Breast epithelium (tissue), 3 donors: Measurements from ENCODE around the gene URM1.

ENCODE experiments used
- POLR2A ChIP-seq: fragments of 450-650 bp; IDR thresholded peaks from one replicate; pipeline ENCODE4 v1.6.1; 2016; ENCODE audit warnings: antibody characterized with exemption, mild to moderate bottlenecking, moderate library complexity
- POLR2AphosphoS5 ChIP-seq, 3 donors: sonication (generic); formaldehyde crosslinking; IDR thresholded peaks; one replicate each; pipeline ENCODE4 v1.6.1; 2017; ENCODE audit warnings: antibody characterized with exemption in 3 of 3
- TF ChIP-seq, protein P1 (sequence below), 3 donors: fragments of 450-650 bp; IDR thresholded peaks; one replicate each; pipeline ENCODE4 v1.5.1; 2016 to 2017; ENCODE audit warnings: antibody characterized with exemption in 3 of 3, mild to moderate bottlenecking in 3 of 3, moderate library complexity in 3 of 3

DNA sequence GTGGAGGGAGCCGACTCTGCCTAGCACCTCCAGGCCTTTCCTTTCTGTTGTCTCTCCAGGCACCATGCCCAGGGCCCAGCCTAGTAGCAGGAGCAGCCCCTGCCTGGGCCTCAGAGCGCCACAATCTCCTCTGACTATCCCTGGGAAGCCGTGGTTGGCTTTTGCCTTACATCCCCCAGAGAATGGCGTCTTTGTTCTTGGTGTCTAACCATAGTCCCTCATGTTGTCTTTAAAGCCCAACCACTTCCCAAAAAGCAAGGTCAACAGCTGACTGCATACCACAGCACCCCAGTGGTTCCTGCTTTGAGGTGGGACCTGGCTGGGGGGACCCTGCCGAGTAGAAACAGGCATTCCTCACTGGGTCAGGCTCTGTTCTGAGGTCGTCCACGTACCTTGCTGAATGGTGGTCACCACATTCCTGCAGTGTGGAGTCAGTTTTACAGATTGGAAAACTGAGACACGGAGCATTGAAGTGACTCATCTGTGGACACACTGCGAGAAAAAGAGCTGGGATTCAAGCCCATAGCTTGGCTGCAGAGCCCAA, 35.7 kb downstream of the URM1 start:
- no peak for TF ChIP-seq POLR2AphosphoS5 (IDR thresholded peaks at IDR 0.05)
- TF ChIP-seq POLR2A = no peak
- TF ChIP-seq, protein P1, sequence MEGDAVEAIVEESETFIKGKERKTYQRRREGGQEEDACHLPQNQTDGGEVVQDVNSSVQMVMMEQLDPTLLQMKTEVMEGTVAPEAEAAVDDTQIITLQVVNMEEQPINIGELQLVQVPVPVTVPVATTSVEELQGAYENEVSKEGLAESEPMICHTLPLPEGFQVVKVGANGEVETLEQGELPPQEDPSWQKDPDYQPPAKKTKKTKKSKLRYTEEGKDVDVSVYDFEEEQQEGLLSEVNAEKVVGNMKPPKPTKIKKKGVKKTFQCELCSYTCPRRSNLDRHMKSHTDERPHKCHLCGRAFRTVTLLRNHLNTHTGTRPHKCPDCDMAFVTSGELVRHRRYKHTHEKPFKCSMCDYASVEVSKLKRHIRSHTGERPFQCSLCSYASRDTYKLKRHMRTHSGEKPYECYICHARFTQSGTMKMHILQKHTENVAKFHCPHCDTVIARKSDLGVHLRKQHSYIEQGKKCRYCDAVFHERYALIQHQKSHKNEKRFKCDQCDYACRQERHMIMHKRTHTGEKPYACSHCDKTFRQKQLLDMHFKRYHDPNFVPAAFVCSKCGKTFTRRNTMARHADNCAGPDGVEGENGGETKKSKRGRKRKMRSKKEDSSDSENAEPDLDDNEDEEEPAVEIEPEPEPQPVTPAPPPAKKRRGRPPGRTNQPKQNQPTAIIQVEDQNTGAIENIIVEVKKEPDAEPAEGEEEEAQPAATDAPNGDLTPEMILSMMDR (IDR thresholded peaks at IDR 0.05) = no peak
